WTC11 (cell line): ENCODE data around the gene CTNND2. TPM values are rescaled to one million over a fixed set of nuclear protein-coding genes. Genes with fewer than 3 reads are reported as not detected.

Experiments
- ATAC-seq: fragments of 200-7000 bp; cut with Tn5 transposase; 2 replicates; pipeline ENCODE4 v1.10.0; 2021; ENCODE audit warnings: mild to moderate bottlenecking, moderate library complexity
- CTCF ChIA-PET: fragments of 300-600 bp; sonication (Branson Sonifier 250); formaldehyde crosslinking; loops from one replicate; lab custom pipeline; 2021; ENCODE audit warnings: antibody characterized with exemption; lab: Charles Lee
- POLR2A ChIA-PET: fragments of 350-600 bp; sonication (Branson Sonifier 250); formaldehyde crosslinking; loops from one replicate; lab custom pipeline; 2021; ENCODE audit warnings: antibody characterized with exemption; lab: Charles Lee
- DNase-seq: peaks from one replicate; pipeline ENCODE4 v3.0.0; 2021; ENCODE audit warnings: low spot score
- H3K27ac Mint-ChIP-seq: 2 replicates; pipeline ENCODE4 v1.8.0; 2021; ENCODE audit warnings: mixed read lengths
- H3K27me3 Mint-ChIP-seq: 2 replicates; pipeline ENCODE4 v1.8.0; 2021; ENCODE audit warnings: low read depth, mild to moderate bottlenecking, moderate library complexity, mixed read lengths
- H3K36me3 Mint-ChIP-seq: 2 replicates; pipeline ENCODE4 v1.8.0; 2021; ENCODE audit warnings: mixed read lengths
- H3K4me1 Mint-ChIP-seq: 2 replicates; pipeline ENCODE4 v1.8.0; 2022; ENCODE audit warnings: mixed read lengths
- H3K4me3 Mint-ChIP-seq: 2 replicates; pipeline ENCODE4 v1.8.0; 2021; ENCODE audit warnings: mild to moderate bottlenecking, moderate library complexity, mixed read lengths
- H3K9me3 Mint-ChIP-seq: 2 replicates; pipeline ENCODE4 v1.8.0; 2021; ENCODE audit warnings: mixed read lengths
- CBFB ChIP-seq: sonication (generic); formaldehyde crosslinking; IDR thresholded peaks from 2 replicates; pipeline ENCODE4 v1.8.1; 2022; ENCODE audit warnings: mild to moderate bottlenecking, low read depth, missing genetic modification reagents
- EMX1 ChIP-seq: fragments of 250-450 bp; sonication (Bioruptor Pico); IDR thresholded peaks from 2 replicates; pipeline ENCODE4 v1.8.0; 2021; ENCODE audit warnings: mild to moderate bottlenecking
- FOXJ3 ChIP-seq: sonication (generic); formaldehyde crosslinking; IDR thresholded peaks from 2 replicates; pipeline ENCODE4 v1.9.0; 2021; ENCODE audit warnings: missing genetic modification reagents, mild to moderate bottlenecking, borderline replicate concordance
- MXD4 ChIP-seq: fragments of 250-450 bp; sonication (Bioruptor Pico); IDR thresholded peaks from 2 replicates; pipeline ENCODE4 v1.8.0; 2021; ENCODE audit warnings: mild to moderate bottlenecking, moderate library complexity, borderline replicate concordance
- MYBL2 ChIP-seq: sonication (generic); formaldehyde crosslinking; IDR thresholded peaks from 2 replicates; pipeline ENCODE4 v1.8.1; 2023; ENCODE audit warnings: mild to moderate bottlenecking, moderate library complexity, missing genetic modification reagents
- RORB ChIP-seq: fragments of 250-450 bp; sonication (Bioruptor Pico); IDR thresholded peaks from 2 replicates; pipeline ENCODE4 v1.9.0; 2021; ENCODE audit warnings: mild to moderate bottlenecking
- SP1 ChIP-seq: sonication (generic); formaldehyde crosslinking; conservative IDR thresholded peaks from 2 replicates; pipeline ENCODE4 v1.8.1; 2022; ENCODE audit warnings: missing genetic modification reagents
- ZBTB21 ChIP-seq: sonication (generic); formaldehyde crosslinking; IDR thresholded peaks from 2 replicates; pipeline ENCODE4 v1.8.1; 2023; ENCODE audit warnings: mild to moderate bottlenecking, missing genetic modification reagents, borderline replicate concordance
- ZNF423 ChIP-seq: fragments of 250-450 bp; sonication (Bioruptor Pico); IDR thresholded peaks from 2 replicates; pipeline ENCODE4 v2.1.2; 2022; ENCODE audit warnings: mild to moderate bottlenecking, moderate library complexity
- total RNA-seq: library from RNA; stranded (reverse); gene quantifications from 3 replicates; pipeline ENCODE4 v1.2.3, GENCODE V29; 2021
- TF ChIP-seq, protein P1 (sequence below): fragments of 250-450 bp; sonication (Bioruptor Pico); IDR thresholded peaks from 2 replicates; pipeline ENCODE4 v1.9.0; 2021; ENCODE audit warnings: mild to moderate bottlenecking
- TF ChIP-seq, protein P2 (sequence below): sonication (generic); formaldehyde crosslinking; IDR thresholded peaks from 2 replicates; pipeline ENCODE4 v1.8.0; 2022; ENCODE audit warnings: missing genetic modification reagents
- TF ChIP-seq, protein P3 (sequence below): sonication (generic); formaldehyde crosslinking; IDR thresholded peaks from 2 replicates; pipeline ENCODE4 v1.8.0; 2022; ENCODE audit warnings: mild to moderate bottlenecking, missing genetic modification reagents
- TF ChIP-seq, protein P4 (sequence below): sonication (generic); formaldehyde crosslinking; IDR thresholded peaks from 2 replicates; pipeline ENCODE4 v1.8.1; 2023; ENCODE audit warnings: mild to moderate bottlenecking, missing genetic modification reagents
- TF ChIP-seq, protein P5 (sequence below): sonication (generic); formaldehyde crosslinking; IDR thresholded peaks from 2 replicates; pipeline ENCODE4 v1.8.1; 2023; ENCODE audit warnings: mild to moderate bottlenecking, missing genetic modification reagents, borderline replicate concordance
- TF ChIP-seq, protein P6 (sequence below): sonication (generic); formaldehyde crosslinking; conservative IDR thresholded peaks from 2 replicates; pipeline ENCODE4 v1.8.1; 2023; ENCODE audit warnings: mild to moderate bottlenecking, low read depth, missing genetic modification reagents, moderate library complexity
- TF ChIP-seq, protein P7 (sequence below): sonication (generic); formaldehyde crosslinking; IDR thresholded peaks from 2 replicates; pipeline ENCODE4 v1.8.1; 2022; ENCODE audit warnings: low read depth, missing genetic modification reagents, borderline replicate concordance

The CTNND2 gene
- total RNA-seq, 1 experiment from 2014 or later, result 11.9 TPM

DNA sequence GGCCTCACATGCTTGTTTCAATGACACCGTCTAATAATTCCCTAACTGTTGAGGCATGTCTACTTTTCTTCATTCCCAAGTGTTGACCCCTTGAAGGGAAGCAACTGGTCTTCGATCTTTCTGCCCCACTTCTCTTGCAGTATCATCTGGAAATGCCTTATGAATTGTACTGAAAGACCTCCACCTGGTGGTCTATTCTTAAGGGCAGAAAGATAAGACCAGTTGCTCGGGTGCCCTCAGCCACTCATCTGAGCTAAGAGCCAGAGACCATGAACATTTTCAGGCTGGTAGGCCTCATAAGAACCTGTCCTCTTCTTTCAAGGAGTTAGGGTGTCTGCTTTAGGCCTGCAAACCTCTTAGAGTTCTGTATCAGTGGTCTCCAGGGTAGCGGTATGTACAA lies 542.5 kb downstream of the CTNND2 start (continued):
- no peak for TF ChIP-seq RORB (CRISPR knock-in tag)

DNA sequence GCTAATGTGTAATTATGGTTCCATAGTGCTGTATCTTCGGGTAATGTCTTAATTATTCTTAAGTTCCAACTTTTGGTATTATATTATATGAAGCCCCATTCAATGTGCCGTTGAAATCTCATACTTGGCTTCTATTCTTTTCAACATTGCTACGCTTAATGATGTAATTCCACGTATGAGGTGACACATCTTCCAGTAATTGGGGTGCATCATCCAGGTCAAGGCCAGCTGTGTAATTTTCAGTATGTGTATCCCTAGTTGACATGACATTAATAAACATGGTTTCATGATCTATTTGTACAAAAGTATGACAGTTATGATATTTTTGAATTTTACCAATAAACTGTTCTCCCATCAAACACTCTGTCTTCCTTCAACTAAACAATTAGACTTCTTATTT lies 546.3 kb downstream of the CTNND2 start:
- ChIA-PET POLR2A (no interaction called here), CTCF (no interaction called here)
- Mint-ChIP-seq H3K4me3 (no peak overlapping the region), H3K9me3 (peaks cover 7% of the 10 kb centered on the region), H3K4me1 (peaks cover 4% of the 10 kb centered on the region; the same call in 1 of the 2 replicates), H3K27me3 (no peaks in the 10 kb centered on the region; the same call in 1 of the 2 replicates), H3K36me3 (no peaks in the 10 kb centered on the region), H3K27ac (no peak overlapping the region)
- ATAC-seq (no peak), DNase-seq (no peak)
- no peak for TF ChIP-seq MYBL2 (CRISPR knock-in tag)
- TF ChIP-seq, protein P1, sequence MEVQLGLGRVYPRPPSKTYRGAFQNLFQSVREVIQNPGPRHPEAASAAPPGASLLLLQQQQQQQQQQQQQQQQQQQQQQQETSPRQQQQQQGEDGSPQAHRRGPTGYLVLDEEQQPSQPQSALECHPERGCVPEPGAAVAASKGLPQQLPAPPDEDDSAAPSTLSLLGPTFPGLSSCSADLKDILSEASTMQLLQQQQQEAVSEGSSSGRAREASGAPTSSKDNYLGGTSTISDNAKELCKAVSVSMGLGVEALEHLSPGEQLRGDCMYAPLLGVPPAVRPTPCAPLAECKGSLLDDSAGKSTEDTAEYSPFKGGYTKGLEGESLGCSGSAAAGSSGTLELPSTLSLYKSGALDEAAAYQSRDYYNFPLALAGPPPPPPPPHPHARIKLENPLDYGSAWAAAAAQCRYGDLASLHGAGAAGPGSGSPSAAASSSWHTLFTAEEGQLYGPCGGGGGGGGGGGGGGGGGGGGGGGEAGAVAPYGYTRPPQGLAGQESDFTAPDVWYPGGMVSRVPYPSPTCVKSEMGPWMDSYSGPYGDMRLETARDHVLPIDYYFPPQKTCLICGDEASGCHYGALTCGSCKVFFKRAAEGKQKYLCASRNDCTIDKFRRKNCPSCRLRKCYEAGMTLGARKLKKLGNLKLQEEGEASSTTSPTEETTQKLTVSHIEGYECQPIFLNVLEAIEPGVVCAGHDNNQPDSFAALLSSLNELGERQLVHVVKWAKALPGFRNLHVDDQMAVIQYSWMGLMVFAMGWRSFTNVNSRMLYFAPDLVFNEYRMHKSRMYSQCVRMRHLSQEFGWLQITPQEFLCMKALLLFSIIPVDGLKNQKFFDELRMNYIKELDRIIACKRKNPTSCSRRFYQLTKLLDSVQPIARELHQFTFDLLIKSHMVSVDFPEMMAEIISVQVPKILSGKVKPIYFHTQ (CRISPR knock-in tag), result no peak
- TF ChIP-seq, protein P2, sequence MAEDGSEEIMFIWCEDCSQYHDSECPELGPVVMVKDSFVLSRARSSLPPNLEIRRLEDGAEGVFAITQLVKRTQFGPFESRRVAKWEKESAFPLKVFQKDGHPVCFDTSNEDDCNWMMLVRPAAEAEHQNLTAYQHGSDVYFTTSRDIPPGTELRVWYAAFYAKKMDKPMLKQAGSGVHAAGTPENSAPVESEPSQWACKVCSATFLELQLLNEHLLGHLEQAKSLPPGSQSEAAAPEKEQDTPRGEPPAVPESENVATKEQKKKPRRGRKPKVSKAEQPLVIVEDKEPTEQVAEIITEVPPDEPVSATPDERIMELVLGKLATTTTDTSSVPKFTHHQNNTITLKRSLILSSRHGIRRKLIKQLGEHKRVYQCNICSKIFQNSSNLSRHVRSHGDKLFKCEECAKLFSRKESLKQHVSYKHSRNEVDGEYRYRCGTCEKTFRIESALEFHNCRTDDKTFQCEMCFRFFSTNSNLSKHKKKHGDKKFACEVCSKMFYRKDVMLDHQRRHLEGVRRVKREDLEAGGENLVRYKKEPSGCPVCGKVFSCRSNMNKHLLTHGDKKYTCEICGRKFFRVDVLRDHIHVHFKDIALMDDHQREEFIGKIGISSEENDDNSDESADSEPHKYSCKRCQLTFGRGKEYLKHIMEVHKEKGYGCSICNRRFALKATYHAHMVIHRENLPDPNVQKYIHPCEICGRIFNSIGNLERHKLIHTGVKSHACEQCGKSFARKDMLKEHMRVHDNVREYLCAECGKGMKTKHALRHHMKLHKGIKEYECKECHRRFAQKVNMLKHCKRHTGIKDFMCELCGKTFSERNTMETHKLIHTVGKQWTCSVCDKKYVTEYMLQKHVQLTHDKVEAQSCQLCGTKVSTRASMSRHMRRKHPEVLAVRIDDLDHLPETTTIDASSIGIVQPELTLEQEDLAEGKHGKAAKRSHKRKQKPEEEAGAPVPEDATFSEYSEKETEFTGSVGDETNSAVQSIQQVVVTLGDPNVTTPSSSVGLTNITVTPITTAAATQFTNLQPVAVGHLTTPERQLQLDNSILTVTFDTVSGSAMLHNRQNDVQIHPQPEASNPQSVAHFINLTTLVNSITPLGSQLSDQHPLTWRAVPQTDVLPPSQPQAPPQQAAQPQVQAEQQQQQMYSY (CRISPR knock-in tag), result no peak
- no peak for TF ChIP-seq SP1 (CRISPR knock-in tag)
- TF ChIP-seq FOXJ3 (CRISPR knock-in tag), result no peak
- TF ChIP-seq, protein P3, sequence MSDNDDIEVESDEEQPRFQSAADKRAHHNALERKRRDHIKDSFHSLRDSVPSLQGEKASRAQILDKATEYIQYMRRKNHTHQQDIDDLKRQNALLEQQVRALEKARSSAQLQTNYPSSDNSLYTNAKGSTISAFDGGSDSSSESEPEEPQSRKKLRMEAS (CRISPR knock-in tag), result no peak
- TF ChIP-seq, protein P4, sequence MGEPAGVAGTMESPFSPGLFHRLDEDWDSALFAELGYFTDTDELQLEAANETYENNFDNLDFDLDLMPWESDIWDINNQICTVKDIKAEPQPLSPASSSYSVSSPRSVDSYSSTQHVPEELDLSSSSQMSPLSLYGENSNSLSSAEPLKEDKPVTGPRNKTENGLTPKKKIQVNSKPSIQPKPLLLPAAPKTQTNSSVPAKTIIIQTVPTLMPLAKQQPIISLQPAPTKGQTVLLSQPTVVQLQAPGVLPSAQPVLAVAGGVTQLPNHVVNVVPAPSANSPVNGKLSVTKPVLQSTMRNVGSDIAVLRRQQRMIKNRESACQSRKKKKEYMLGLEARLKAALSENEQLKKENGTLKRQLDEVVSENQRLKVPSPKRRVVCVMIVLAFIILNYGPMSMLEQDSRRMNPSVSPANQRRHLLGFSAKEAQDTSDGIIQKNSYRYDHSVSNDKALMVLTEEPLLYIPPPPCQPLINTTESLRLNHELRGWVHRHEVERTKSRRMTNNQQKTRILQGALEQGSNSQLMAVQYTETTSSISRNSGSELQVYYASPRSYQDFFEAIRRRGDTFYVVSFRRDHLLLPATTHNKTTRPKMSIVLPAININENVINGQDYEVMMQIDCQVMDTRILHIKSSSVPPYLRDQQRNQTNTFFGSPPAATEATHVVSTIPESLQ (CRISPR knock-in tag), result no peak
- no peak for TF ChIP-seq CBFB
- TF ChIP-seq MXD4, result no peak
- TF ChIP-seq, protein P5, sequence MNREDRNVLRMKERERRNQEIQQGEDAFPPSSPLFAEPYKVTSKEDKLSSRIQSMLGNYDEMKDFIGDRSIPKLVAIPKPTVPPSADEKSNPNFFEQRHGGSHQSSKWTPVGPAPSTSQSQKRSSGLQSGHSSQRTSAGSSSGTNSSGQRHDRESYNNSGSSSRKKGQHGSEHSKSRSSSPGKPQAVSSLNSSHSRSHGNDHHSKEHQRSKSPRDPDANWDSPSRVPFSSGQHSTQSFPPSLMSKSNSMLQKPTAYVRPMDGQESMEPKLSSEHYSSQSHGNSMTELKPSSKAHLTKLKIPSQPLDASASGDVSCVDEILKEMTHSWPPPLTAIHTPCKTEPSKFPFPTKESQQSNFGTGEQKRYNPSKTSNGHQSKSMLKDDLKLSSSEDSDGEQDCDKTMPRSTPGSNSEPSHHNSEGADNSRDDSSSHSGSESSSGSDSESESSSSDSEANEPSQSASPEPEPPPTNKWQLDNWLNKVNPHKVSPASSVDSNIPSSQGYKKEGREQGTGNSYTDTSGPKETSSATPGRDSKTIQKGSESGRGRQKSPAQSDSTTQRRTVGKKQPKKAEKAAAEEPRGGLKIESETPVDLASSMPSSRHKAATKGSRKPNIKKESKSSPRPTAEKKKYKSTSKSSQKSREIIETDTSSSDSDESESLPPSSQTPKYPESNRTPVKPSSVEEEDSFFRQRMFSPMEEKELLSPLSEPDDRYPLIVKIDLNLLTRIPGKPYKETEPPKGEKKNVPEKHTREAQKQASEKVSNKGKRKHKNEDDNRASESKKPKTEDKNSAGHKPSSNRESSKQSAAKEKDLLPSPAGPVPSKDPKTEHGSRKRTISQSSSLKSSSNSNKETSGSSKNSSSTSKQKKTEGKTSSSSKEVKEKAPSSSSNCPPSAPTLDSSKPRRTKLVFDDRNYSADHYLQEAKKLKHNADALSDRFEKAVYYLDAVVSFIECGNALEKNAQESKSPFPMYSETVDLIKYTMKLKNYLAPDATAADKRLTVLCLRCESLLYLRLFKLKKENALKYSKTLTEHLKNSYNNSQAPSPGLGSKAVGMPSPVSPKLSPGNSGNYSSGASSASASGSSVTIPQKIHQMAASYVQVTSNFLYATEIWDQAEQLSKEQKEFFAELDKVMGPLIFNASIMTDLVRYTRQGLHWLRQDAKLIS, result no peak
- no peak for TF ChIP-seq ZNF423
- TF ChIP-seq ZBTB21, result no peak
- TF ChIP-seq, protein P6, sequence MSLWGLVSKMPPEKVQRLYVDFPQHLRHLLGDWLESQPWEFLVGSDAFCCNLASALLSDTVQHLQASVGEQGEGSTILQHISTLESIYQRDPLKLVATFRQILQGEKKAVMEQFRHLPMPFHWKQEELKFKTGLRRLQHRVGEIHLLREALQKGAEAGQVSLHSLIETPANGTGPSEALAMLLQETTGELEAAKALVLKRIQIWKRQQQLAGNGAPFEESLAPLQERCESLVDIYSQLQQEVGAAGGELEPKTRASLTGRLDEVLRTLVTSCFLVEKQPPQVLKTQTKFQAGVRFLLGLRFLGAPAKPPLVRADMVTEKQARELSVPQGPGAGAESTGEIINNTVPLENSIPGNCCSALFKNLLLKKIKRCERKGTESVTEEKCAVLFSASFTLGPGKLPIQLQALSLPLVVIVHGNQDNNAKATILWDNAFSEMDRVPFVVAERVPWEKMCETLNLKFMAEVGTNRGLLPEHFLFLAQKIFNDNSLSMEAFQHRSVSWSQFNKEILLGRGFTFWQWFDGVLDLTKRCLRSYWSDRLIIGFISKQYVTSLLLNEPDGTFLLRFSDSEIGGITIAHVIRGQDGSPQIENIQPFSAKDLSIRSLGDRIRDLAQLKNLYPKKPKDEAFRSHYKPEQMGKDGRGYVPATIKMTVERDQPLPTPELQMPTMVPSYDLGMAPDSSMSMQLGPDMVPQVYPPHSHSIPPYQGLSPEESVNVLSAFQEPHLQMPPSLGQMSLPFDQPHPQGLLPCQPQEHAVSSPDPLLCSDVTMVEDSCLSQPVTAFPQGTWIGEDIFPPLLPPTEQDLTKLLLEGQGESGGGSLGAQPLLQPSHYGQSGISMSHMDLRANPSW (CRISPR knock-in tag), result no peak
- TF ChIP-seq, protein P7, sequence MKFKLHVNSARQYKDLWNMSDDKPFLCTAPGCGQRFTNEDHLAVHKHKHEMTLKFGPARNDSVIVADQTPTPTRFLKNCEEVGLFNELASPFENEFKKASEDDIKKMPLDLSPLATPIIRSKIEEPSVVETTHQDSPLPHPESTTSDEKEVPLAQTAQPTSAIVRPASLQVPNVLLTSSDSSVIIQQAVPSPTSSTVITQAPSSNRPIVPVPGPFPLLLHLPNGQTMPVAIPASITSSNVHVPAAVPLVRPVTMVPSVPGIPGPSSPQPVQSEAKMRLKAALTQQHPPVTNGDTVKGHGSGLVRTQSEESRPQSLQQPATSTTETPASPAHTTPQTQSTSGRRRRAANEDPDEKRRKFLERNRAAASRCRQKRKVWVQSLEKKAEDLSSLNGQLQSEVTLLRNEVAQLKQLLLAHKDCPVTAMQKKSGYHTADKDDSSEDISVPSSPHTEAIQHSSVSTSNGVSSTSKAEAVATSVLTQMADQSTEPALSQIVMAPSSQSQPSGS (CRISPR knock-in tag), result no peak
- TF ChIP-seq EMX1 (CRISPR knock-in tag), result no peak
